IMR-90 (cell line): ENCODE results near the gene ACACB.

Experiments used
- BHLHE40 ChIP-seq: fragments of 150-350 bp; IDR thresholded peaks from 2 replicates; pipeline ENCODE4 v1.6.1; 2016; ENCODE audit warnings: mild to moderate bottlenecking, low read depth, low read length
- CEBPB ChIP-seq: IDR thresholded peaks from 2 replicates; pipeline ENCODE4 v1.6.1; 2012; ENCODE audit warnings: low read depth, low read length, improper control_type of control experiment
- CHD1 ChIP-seq: IDR thresholded peaks from 2 replicates; pipeline ENCODE4 v1.6.1; 2012; ENCODE audit warnings: low read depth, low read length, improper control_type of control experiment
- CTCF ChIP-seq: conservative IDR thresholded peaks from 2 replicates; pipeline ENCODE4 v1.5.1; 2012; ENCODE audit warnings: mild to moderate bottlenecking, low read depth, low read length, improper control_type of control experiment
- ELK1 ChIP-seq: fragments of 150-350 bp; IDR thresholded peaks from 2 replicates; pipeline ENCODE4 v1.6.1; 2016; ENCODE audit warnings: low read depth, mild to moderate bottlenecking, low read length, moderate library complexity, borderline replicate concordance
- MXI1 ChIP-seq: IDR thresholded peaks from 2 replicates; pipeline ENCODE4 v1.6.1; 2012; ENCODE audit warnings: low read depth, mild to moderate bottlenecking, low read length, moderate library complexity, borderline replicate concordance
- POLR2A ChIP-seq: IDR thresholded peaks from 2 replicates; pipeline ENCODE4 v1.6.1; 2012; ENCODE audit warnings: mild to moderate bottlenecking, low read depth, low read length
- RAD21 ChIP-seq: IDR thresholded peaks from 2 replicates; pipeline ENCODE4 v1.6.1; 2012; ENCODE audit warnings: low read length, improper control_type of control experiment
- RCOR1 ChIP-seq: IDR thresholded peaks from 2 replicates; pipeline ENCODE4 v1.6.1; 2012; ENCODE audit warnings: mild to moderate bottlenecking, low read length, improper control_type of control experiment; ENCODE audit not compliant: insufficient replicate concordance
- RFX5 ChIP-seq: IDR thresholded peaks from 2 replicates; pipeline ENCODE4 v1.8.0; 2012; ENCODE audit warnings: low read depth, mild to moderate bottlenecking, low read length, moderate library complexity
- SMC3 ChIP-seq: fragments of 150-350 bp; IDR thresholded peaks from 2 replicates; pipeline ENCODE4 v1.6.1; 2016; ENCODE audit warnings: low read depth, mild to moderate bottlenecking, antibody characterized with exemption, low read length, moderate library complexity
- USF2 ChIP-seq: fragments of 150-350 bp; IDR thresholded peaks from 2 replicates; pipeline ENCODE4 v1.6.1; 2017; ENCODE audit warnings: mild to moderate bottlenecking, antibody characterized with exemption, low read length, low read depth

- TF ChIP-seq CTCF, result no peak
- no peak for TF ChIP-seq MXI1
- no peak for TF ChIP-seq BHLHE40
- no peak for TF ChIP-seq CEBPB
- TF ChIP-seq POLR2A, result no peak
- no peak for TF ChIP-seq SMC3
- TF ChIP-seq USF2, result no peak
- no peak for TF ChIP-seq RCOR1
- no peak for TF ChIP-seq RAD21
- no peak for TF ChIP-seq RFX5
- TF ChIP-seq CHD1, result no peak
- no peak for TF ChIP-seq ELK1
Measured at GRCh38 chr12:109088818-109089217, 27.6 kb upstream of the ACACB start.
